Stimulated activated CD8-positive, alpha-beta memory T cell treated with anti-CD3 and anti-CD28 coated beads, Interleukin-4, amount 100 ng/mL, for 48 hours (primary cell): ENCODE data around the gene NDUFB8.

Source experiments
- DNase-seq: peaks from one replicate; pipeline ENCODE4 v3.0.0-alpha.2; 2020

The NDUFB8 gene

DNA sequence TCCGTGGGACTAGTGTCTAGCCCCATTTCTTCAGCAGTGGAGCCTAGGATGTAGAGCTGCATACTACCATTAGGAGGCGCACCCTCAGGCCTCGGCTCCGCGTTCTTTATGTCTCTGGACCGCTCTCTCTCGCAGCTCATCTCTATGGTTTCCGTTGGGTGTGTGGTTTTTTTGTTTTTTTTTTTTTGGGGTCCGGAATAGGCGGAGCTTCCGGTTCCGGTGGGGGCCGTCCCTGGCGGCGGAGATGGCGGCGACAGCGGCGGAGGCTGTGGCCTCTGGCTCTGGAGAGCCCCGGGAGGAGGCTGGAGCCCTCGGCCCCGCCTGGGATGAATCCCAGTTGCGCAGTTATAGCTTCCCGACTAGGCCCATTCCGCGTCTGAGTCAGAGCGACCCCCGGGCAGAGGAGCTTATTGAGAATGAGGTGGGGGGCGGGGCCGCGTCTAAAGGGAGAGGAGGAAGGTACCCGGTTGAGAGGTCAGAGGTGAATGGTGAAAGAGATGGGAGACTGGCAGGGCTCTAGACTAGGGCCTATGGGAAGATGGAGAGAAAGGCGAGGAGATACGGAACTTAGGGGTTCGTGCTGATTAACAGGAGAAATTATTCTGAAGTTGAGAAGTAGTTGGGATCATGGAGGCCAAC is 6.2 kb upstream of the NDUFB8 start, which contains the start of gene HIF1AN:
Gene HIF1AN (plus strand): TSS at position 229 of the 639 bp plus-strand sequence. CDS start 16 bp downstream, at position 245.
- peak; percentile 88 for DNase-seq

GRCh38 chr10:100535338-100535714 is 5.7 kb upstream of the NDUFB8 start:
- DNase-seq = no peak

DNA sequence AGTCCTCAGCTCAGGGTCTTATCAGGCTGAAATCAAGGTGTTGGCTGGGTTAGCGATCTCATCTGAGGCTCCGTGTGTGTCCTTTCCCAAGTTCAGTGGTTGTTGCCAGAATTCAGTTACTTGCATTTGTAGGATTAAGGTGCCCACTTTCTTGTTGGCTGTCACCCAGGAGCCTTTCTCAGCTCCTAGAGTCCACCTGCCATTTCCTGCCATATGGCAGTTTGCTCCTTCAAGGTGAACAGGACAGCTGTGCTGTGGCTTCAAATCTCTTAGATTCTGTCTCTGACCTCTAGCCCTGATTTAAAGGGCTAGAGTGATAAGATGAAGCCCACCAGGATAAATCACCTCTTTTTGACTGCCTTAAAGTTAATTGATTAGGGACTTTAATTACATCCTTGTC is 5.1 kb upstream of the NDUFB8 start:
- DNase-seq = no peak

GRCh38 chr10:100531761-100532160 is 2.1 kb upstream of the NDUFB8 start:
- DNase-seq = no peak

- DNase-seq = peak; percentile 39
These were observed 673 bp downstream of the NDUFB8 start for GRCh38 chr10:100528921-100529474.

DNA sequence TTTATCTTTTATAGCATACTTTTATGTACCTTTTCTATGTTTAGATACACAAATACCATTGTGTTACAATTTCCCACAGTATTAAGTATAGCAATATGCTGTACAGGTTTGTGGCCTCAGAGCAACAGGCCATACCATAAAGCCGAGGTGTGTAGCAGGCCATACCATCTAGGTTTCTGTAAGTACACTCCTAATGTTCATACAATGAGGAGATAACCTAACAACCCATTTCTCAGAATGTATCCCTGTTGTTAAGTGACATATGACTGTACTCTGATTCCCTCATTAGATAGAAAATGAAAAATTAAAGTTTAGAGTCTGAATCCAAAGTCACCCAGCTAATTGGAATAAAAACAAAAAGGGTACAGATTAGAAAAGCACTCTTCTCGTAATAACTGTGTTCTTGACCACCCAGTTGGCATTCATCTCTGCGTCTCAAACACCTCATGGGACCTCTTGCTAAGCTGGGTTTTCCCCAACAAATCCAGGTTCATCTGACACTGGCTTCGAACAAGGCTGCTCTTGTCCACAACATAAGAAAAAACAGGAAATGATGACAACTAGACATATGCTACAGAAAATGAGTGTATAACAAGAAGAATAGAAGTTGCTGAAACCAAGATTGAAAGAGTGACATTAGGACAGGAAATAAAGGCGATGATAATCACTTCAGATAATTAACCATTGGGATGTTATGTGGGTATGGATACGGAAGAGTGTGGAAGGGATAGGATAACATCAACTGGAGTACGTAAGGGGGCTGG is 1.4 kb downstream of the NDUFB8 start:
- no peak for DNase-seq

DNA sequence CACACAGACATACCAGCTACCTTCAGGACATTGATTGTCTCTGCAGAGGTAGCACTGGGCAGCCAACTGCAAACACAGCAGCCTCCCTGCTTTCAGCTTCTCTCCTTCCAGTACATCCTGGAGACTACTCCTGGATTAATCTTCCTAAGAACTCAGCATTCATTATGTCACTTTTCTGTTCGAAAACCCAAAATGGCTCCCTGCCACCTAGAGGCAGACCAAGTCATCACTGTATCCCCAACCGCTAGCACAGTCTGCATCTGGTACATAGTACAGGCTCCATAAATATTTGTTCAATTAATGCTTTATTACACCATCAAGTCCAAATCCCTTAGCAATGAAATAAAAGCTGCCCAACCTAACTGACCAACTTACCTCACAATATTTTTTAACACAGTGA is 5.0 kb downstream of the NDUFB8 start:
- DNase-seq = no peak

DNA sequence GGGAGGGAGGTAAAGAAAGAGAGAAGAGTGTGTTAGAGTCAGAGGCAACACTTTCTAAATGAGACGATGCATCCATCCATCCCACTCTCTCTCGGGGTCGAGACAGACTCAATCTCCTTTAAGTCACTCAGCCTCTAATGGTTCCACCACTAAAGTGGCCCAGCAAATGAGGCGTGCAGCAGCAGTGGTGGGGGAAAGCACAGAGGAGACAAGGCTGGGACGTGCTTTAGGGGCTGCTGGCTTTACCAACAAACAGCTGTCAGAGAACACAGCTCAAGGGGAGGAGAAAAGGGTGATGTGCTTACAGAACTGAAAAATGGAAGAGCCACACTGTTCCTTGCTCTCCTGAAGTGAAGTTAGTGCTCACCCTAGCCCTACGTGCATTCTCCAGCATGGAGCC is 5.5 kb downstream of the NDUFB8 start:
- DNase-seq = no peak

DNA sequence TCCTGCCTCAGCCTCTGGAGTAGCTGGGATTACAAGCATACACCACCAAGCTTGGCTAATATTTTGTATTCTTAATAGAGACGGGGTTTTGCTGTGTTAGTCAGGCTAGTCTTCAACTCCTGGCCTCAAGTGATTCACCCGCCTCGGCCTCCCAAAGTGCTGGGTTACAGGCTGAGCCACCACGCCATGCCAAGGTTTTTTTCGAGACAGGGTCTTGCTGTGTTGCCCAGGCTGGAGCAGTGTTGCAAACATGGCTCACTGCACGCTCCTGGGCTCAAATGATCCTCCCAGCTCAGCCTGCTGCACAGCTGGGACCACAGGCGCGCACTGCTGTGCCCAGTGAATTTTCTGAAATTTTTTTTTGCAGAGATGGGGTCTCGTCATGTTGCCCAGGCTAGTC is 6.7 kb downstream of the NDUFB8 start:
- DNase-seq = no peak

DNA sequence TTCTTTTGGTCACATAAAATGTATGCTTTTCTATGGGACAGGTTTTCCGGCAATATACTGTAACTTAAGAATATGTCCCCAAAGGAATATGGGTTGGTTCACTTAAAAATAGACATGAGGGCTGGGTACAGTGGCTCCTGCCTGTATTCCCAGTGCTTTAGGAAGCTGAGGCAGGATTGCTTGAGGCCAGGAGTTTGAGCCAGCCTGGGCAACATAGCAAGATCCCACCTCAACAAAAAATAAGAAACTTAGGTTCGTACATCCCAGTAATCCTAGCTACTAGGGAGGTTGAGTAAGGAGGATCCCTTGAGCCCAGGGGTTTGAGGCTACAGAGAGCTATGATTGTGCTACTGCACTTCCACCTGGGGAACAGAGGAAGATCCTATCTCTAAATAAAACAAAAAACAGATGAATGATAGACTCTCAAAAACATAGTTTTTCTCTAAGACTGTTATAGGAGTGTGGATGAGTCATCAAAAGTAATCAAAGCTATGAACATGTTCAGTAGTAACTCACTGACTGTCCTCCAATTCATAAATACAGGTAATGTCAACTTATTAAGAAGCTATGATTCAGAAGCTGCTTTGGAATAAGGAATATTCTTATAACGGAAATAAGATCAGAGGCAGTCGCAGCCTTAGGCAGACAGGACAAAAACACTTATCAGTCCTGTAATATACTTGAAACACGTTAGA is 7.4 kb downstream of the NDUFB8 start:
- DNase-seq = no peak

- DNase-seq = no peak
These were observed 8.9 kb downstream of the NDUFB8 start for GRCh38 chr10:100520811-100521210.

- no peak for DNase-seq
These were observed 10.2 kb downstream of the NDUFB8 start, which contains the start of gene SEC31B for GRCh38 chr10:100519311-100520051. Gene SEC31B, minus strand, starts transcription at chr10:100519861. Its CDS starts 2,909 bp downstream, at chr10:100516952.

DNA sequence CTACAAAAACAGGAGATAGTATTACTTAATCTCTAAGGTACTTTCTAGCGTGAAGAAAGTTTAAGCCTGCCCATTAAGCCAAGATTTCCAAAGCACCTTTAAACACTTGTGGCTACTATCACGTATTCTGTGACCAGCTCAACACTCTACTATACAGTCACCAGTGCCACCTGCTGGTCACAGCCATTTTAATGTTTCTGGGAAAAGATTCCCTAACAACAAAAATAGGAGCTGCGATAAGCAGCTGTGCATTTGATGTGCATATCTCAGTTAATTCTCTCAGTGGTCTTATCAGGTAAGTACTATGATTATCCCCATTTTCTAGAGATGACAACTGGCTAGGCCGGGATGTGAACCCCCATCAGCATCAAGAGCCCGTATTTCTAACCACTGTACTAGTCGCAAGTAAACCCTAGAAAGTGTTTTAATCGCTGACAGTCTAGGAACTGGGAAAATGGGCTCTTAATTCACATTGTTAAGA is 10.9 kb downstream of the NDUFB8 start:
- DNase-seq = peak; percentile 81

DNA sequence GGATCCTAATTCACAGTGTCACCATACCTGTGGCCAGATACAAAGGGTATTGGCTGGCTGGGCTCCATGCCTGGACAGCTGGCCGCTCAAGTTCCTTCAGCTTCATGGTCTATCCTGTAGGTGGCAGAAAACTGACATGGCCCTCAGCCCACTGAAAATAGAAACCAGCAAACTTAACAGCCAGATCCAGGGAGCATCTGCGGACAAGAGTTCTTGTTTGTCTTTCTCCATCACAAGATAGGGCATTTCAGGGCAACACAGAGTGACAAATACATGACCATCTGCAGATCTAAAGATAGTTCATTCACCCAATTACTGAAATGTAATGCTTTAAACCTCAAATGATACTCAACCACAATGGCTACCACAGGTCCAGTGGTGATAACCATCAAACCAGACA is 12.8 kb downstream of the NDUFB8 start:
- DNase-seq = no peak

DNA sequence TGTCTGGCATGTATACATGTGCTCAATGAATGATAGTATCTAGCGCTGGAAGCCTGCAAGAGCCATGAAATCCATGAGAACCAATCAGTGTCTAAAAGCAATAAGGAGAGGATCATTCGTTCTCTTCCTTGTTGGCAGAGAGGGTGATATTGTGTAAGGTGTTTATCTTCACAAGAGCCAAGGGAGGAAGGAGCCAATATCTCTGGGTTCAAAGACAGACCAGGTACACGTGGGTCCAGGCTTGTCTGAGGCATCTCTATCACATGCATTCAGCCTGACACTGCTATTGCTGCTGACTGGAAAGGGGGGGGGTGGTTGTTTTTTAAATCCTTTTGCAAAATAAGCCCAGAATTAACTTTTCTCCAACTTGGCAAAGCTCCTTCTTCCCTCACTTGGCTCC is 14.1 kb downstream of the NDUFB8 start:
- no peak for DNase-seq

GRCh38 chr10:100510533-100511308 is 18.9 kb downstream of the NDUFB8 start:
- DNase-seq = peak; percentile 75

DNA sequence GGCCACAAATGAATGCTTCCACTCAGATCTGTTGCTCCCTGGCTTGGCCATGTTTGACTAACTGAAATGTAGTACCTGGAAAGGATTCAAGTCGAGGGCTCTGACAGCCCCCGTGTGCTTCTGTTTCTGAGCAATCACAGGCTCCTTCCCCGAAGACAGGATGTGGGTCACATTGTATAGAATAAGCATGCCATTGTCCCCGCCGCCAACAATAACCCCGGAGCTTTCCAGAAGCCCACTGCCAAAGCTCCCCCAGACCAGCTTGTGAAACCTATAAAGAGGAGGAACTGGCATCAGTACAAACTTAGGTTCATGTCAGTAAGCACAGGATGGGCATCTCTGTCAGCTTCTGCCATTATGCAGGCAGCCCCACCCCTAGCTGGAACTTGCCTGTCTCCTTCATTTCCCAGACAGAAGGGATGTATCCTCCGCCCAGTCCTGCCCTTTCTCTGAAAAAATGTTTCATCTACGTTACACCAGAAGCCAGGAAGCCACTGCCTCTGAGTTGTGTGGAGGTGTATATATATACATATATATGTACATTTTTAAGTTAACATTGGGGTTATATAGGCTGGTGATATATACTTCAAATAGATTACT is 20.3 kb downstream of the NDUFB8 start:
- peak; percentile 73 for DNase-seq

GRCh38 chr10:100508691-100509150 is 20.9 kb downstream of the NDUFB8 start:
- peak; percentile 47 for DNase-seq

- DNase-seq = no peak
These were observed 21.4 kb downstream of the NDUFB8 start for GRCh38 chr10:100508266-100508665.

DNA sequence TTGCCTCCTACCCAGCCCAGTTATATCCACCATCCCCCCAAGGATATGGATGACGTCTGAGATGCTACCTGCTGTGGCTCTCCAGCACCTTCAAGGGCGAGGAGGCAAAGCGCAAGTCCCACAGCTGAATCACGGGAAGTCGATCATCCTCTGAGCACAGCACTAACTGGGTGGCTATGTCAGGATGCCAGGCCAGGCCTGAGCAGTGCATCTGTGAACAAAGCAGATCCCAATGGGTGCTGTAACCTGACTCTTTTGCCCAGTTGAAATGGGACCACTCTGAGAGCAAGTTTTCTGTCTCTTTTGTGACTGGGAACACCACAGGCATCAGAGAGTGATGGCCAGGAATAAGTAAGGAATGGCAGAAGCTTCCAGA is 22.3 kb downstream of the NDUFB8 start:
- DNase-seq = no peak
